A549 (cell line): Measurements from ENCODE around the gene CARS1. TPM values are rescaled to one million over a fixed set of nuclear protein-coding genes. Genes with fewer than 3 reads are reported as not detected.

Source experiments
- ATAC-seq, 2 experiments: fragments of 200-7000 bp in 1 of 2; fragments of >200 bp in 1 of 2; cut with Nextera tagmentation in 1 of 2; cut with Tn5 transposase in 1 of 2; 3 replicates each; pipeline versions ENCODE4 v1.8.0 to v1.9.1; 2018 to 2020; ENCODE audit warnings: mild to moderate bottlenecking in 1 of 2, moderate library complexity in 1 of 2
- CTCF ChIA-PET: fragments of 300-600 bp; sonication (Branson Sonifier 250); formaldehyde crosslinking; extraction: SDS; loops from one replicate; lab custom pipeline; 2021; ENCODE audit warnings: antibody characterized with exemption, inconsistent platforms; lab: Yijun Ruan, JAX
- POLR2A ChIA-PET: fragments of 350-600 bp; formaldehyde crosslinking; extraction: SDS; loops from one replicate; lab custom pipeline; 2021; ENCODE audit warnings: antibody characterized with exemption, inconsistent platforms; lab: Yijun Ruan, JAX
- DNase-seq, 2 experiments: peaks; one replicate each; pipeline versions ENCODE4 v3.0.0 to v3.0.0-alpha.2; 2011 to 2016; ENCODE audit warnings: low read depth in 1 of 2, low spot score in 1 of 2
- FAIRE-seq: peaks from 2 replicates; lab custom pipeline; 2011; peaks lifted over from hg19 to GRCh38; lab: Jason Lieb, UNC
- H3K27ac ChIP-seq, 2 experiments: fragments of >200 bp; sonication (Bioruptor Twin); formaldehyde crosslinking; 3 replicates each; pipeline ENCODE4 v1.5.1; 2016 to 2017
- H3K4me1 ChIP-seq: fragments of >200 bp; sonication (Bioruptor Twin); formaldehyde crosslinking; 3 replicates; pipeline ENCODE4 v1.6.1; 2016
- H3K4me2 ChIP-seq: fragments of >200 bp; sonication (Bioruptor Twin); formaldehyde crosslinking; 3 replicates; pipeline ENCODE4 v1.6.1; 2016
- H3K4me3 ChIP-seq: fragments of >200 bp; sonication (Bioruptor Twin); formaldehyde crosslinking; 3 replicates; pipeline ENCODE4 v1.5.1; 2016
- H3K9me3 ChIP-seq: fragments of >200 bp; sonication (Bioruptor Twin); formaldehyde crosslinking; 3 replicates; pipeline ENCODE4 v1.6.1; 2016
- CBX2 ChIP-seq: fragments of 200-600 bp; sonication (generic); IDR thresholded peaks from 2 replicates; pipeline ENCODE4 v1.6.1; 2016; ENCODE audit warnings: low read depth, mild to moderate bottlenecking, borderline replicate concordance
- CBX8 ChIP-seq: fragments of 200-600 bp; sonication (generic); IDR thresholded peaks from 2 replicates; pipeline ENCODE4 v1.6.1; 2016
- CHD2 ChIP-seq: fragments of 150-350 bp; IDR thresholded peaks from 2 replicates; pipeline ENCODE4 v1.6.1; 2014; ENCODE audit warnings: low read length; ENCODE audit not compliant: partially characterized antibody
- ESRRA ChIP-seq: fragments of 150-350 bp; IDR thresholded peaks from 2 replicates; pipeline ENCODE4 v1.6.1; 2014; ENCODE audit warnings: mild to moderate bottlenecking, low read length, borderline replicate concordance
- FOXS1 ChIP-seq: fragments of 250-450 bp; sonication (Bioruptor Pico); IDR thresholded peaks from 2 replicates; pipeline ENCODE4 v1.5.0; 2020; ENCODE audit warnings: mild to moderate bottlenecking, moderate library complexity
- HEYL ChIP-seq: fragments of 250-450 bp; sonication (Bioruptor Pico); IDR thresholded peaks from 2 replicates; pipeline ENCODE4 v1.8.0; 2021; ENCODE audit warnings: mild to moderate bottlenecking, moderate library complexity
- HOXA7 ChIP-seq: fragments of 250-450 bp; sonication (Bioruptor Pico); IDR thresholded peaks from 2 replicates; pipeline ENCODE4 v1.5.0; 2020; ENCODE audit warnings: mild to moderate bottlenecking, moderate library complexity
- JUN ChIP-seq, 2 experiments: fragments of >200 bp; sonication (Bioruptor Twin); formaldehyde crosslinking; IDR thresholded peaks; 2 replicates in 1 of 2; 3 replicates in 1 of 2; pipeline ENCODE4 v1.6.1; 2016 to 2017
- JUNB ChIP-seq: fragments of >200 bp; sonication (Bioruptor Twin); formaldehyde crosslinking; IDR thresholded peaks from 2 replicates; pipeline ENCODE4 v1.6.1; 2016
- KDM1A ChIP-seq: fragments of 200-600 bp; sonication (generic); IDR thresholded peaks from 2 replicates; pipeline ENCODE4 v1.6.1; 2016; ENCODE audit warnings: low read depth, mild to moderate bottlenecking
- MAFK ChIP-seq: fragments of 450-650 bp; IDR thresholded peaks from 2 replicates; pipeline ENCODE4 v1.6.1; 2014; ENCODE audit not compliant: partially characterized antibody
- MAZ ChIP-seq: fragments of 150-350 bp; IDR thresholded peaks from 2 replicates; pipeline ENCODE4 v1.6.1; 2014; ENCODE audit warnings: antibody characterized with exemption, low read depth, low read length, borderline replicate concordance
- MYC ChIP-seq: IDR thresholded peaks from 2 replicates; pipeline ENCODE4 v1.6.1; 2012; ENCODE audit warnings: mild to moderate bottlenecking, inconsistent platforms, low read length, improper control_type of control experiment, borderline replicate concordance
- NFE2L2 ChIP-seq: fragments of 150-350 bp; conservative IDR thresholded peaks from 2 replicates; pipeline ENCODE4 v1.6.1; 2014; ENCODE audit warnings: low read length
- NR3C1 ChIP-seq: fragments of >200 bp; sonication (Bioruptor Twin); formaldehyde crosslinking; IDR thresholded peaks from 3 replicates; pipeline ENCODE4 v1.6.1; 2017
- PHF8 ChIP-seq: fragments of 200-600 bp; sonication (generic); IDR thresholded peaks from 2 replicates; pipeline ENCODE4 v1.6.1; 2016; ENCODE audit warnings: low read depth, mild to moderate bottlenecking, antibody characterized with exemption, moderate library complexity, borderline replicate concordance
- RAD21 ChIP-seq, 2 experiments: fragments of >200 bp in 1 of 2; sonication (Bioruptor Twin) in 1 of 2; formaldehyde crosslinking in 1 of 2; IDR thresholded peaks in 1 of 2; conservative IDR thresholded peaks in 1 of 2; 2 replicates in 1 of 2; 3 replicates in 1 of 2; pipeline ENCODE4 v1.6.1; 2012 to 2018; ENCODE audit warnings: inconsistent platforms in 1 of 2
- RARB ChIP-seq: fragments of 250-450 bp; sonication (Bioruptor Pico); IDR thresholded peaks from 2 replicates; pipeline ENCODE4 v1.8.0; 2021; ENCODE audit warnings: mild to moderate bottlenecking, moderate library complexity
- RFX5 ChIP-seq: fragments of 450-650 bp; IDR thresholded peaks from 2 replicates; pipeline ENCODE4 v1.7.1; 2014; ENCODE audit warnings: antibody characterized with exemption, mild to moderate bottlenecking, moderate library complexity
- RNF2 ChIP-seq: fragments of 200-600 bp; sonication (generic); IDR thresholded peaks from 2 replicates; pipeline ENCODE4 v1.6.1; 2016; ENCODE audit warnings: low read depth, mild to moderate bottlenecking, antibody characterized with exemption, moderate library complexity, borderline replicate concordance
- SMC3 ChIP-seq: fragments of >200 bp; sonication (Bioruptor Twin); formaldehyde crosslinking; IDR thresholded peaks from 3 replicates; pipeline ENCODE4 v1.6.1; 2018; ENCODE audit warnings: inconsistent platforms
- ZNF302 ChIP-seq: fragments of 250-450 bp; sonication (Bioruptor Pico); IDR thresholded peaks from 2 replicates; pipeline ENCODE4 v1.9.0; 2021; ENCODE audit warnings: inconsistent platforms, mild to moderate bottlenecking, moderate library complexity
- ZSCAN20 ChIP-seq: fragments of 250-450 bp; sonication (Bioruptor Pico); IDR thresholded peaks from 2 replicates; pipeline ENCODE4 v1.8.0; 2022; ENCODE audit warnings: mild to moderate bottlenecking, moderate library complexity
- WGBS: methylation state at CpG from one replicate; pipeline ENCODE4 v1.1.6; 2017; ENCODE audit errors: missing lambda C conversion rate; 5-methylcytosine and 5-hydroxymethylcytosine counted together
- polyA plus RNA-seq, 4 experiments: library from polyadenylated mRNA; depleted of rRNA in 3 of 4; stranded (reverse); fragments of >200 nt; fragmentation: RNase III in 1 of 4; extraction: RNeasy Plus Mini Kit Qiagen cat#74134 plus additional on column Dnase treatment in 1 of 4; gene quantifications; 2 replicates in 3 of 4; 3 replicates in 1 of 4; pipeline ENCODE4 v1.2.3, GENCODE V29; 2011 to 2017
- TF ChIP-seq, protein P1 (sequence below): fragments of >200 bp; sonication (Bioruptor Twin); formaldehyde crosslinking; IDR thresholded peaks from 3 replicates; pipeline ENCODE4 v1.5.1; 2016
- TF ChIP-seq, protein P2 (sequence below): fragments of 250-450 bp; sonication (Bioruptor Pico); IDR thresholded peaks from 2 replicates; pipeline ENCODE4 v1.5.0; 2021; ENCODE audit warnings: mild to moderate bottlenecking, moderate library complexity, borderline replicate concordance

CARS1 gene
- polyA plus RNA-seq, 2 of the 4 experiments (the other 2 are of a cell fraction) = 52.7 to 130 TPM

DNA sequence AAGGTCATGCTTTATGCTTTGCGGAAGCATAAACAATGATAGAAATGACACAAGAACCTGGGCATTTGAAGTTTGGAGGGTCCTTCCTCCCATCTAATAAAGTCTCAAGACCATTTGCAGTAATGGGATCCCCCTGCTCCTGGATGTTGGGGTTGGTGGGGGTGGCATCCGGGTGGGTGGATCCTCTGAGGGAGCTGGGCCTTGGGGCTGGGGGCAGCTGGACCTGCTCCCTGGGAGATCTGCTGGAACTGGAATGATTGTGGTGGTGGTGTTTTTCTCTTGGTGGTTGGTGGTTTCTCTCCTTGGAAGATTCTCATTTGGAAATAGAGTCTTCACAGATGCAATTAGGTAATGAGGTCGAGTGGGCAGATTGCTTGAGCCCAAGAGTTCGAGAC is 62.9 kb downstream of the CARS1 start:
- Histone ChIP-seq H3K4me3 (no peak overlapping the region), H3K4me1 (peaks cover 16% of the 10 kb centered on the region), H3K4me2 (no peak overlapping the region), H3K9me3 (no peaks in the 10 kb centered on the region), H3K27ac (no peak overlapping the region)
- ChIA-PET POLR2A (no interaction called here), CTCF (interaction anchor here (0.8 to 2.2 kb wide), 5 partner anchors 21 to 97 kb away, joined by 3 to 7 read pairs (median 4); no protein-coding TSS in a partner anchor)
- TF ChIP-seq NR3C1 (no peak), ZSCAN20 (no peak), SMC3 (no peak)
- no peak for DNase-seq
- FAIRE-seq = no peak
- no peak for ATAC-seq
- WGBS = 76% methylated on average over 3 of the region's 4 CpGs

DNA sequence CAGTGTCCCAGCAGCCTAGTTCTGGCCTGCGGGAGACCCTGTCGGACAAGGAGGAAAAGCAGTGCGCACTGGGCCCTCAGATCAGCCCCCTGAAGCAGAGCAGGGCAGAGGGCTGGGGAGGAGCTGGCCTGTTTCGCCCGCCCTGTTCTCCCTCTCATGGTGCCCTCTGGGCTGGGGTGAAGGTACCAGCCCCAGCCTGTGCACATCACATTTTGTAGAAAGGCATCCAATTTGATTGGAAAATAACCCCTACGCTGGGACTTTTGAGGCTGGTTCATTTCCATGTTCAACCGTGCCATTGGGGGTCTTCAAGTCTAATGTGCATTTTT is 64.3 kb downstream of the CARS1 start:
- Histone ChIP-seq H3K27ac (peak overlapping the region; percentile 95 to 99), H3K4me2 (peak overlapping the region; percentile 87), H3K4me1 (peaks cover 29% of the 10 kb centered on the region), H3K4me3 (peak overlapping the region; percentile 68), H3K9me3 (no peaks in the 10 kb centered on the region)
- POLR2A ChIA-PET = interaction anchor here (0.6 kb wide), 1 partner anchor 64 kb away, joined by 4 read pairs; the partner anchor contains the start of gene PHLDA2
- FAIRE-seq (no peak), DNase-seq (peak in 1 of 2 experiments; percentile 51), ATAC-seq (peak; percentile 31 to 64)
- CTCF ChIA-PET = interaction anchor here (0.9 to 2.2 kb wide), 4 partner anchors 44 to 63 kb away, joined by 3 to 7 read pairs (median 4); no protein-coding TSS in a partner anchor
- TF ChIP-seq, protein P1, sequence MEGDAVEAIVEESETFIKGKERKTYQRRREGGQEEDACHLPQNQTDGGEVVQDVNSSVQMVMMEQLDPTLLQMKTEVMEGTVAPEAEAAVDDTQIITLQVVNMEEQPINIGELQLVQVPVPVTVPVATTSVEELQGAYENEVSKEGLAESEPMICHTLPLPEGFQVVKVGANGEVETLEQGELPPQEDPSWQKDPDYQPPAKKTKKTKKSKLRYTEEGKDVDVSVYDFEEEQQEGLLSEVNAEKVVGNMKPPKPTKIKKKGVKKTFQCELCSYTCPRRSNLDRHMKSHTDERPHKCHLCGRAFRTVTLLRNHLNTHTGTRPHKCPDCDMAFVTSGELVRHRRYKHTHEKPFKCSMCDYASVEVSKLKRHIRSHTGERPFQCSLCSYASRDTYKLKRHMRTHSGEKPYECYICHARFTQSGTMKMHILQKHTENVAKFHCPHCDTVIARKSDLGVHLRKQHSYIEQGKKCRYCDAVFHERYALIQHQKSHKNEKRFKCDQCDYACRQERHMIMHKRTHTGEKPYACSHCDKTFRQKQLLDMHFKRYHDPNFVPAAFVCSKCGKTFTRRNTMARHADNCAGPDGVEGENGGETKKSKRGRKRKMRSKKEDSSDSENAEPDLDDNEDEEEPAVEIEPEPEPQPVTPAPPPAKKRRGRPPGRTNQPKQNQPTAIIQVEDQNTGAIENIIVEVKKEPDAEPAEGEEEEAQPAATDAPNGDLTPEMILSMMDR = no peak
- no peak for TF ChIP-seq RARB (CRISPR knock-in tag)
- TF ChIP-seq, protein P2, sequence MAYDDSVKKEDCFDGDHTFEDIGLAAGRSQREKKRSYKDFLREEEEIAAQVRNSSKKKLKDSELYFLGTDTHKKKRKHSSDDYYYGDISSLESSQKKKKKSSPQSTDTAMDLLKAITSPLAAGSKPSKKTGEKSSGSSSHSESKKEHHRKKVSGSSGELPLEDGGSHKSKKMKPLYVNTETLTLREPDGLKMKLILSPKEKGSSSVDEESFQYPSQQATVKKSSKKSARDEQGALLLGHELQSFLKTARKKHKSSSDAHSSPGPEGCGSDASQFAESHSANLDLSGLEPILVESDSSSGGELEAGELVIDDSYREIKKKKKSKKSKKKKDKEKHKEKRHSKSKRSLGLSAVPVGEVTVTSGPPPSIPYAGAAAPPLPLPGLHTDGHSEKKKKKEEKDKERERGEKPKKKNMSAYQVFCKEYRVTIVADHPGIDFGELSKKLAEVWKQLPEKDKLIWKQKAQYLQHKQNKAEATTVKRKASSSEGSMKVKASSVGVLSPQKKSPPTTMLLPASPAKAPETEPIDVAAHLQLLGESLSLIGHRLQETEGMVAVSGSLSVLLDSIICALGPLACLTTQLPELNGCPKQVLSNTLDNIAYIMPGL (CRISPR knock-in tag) = no peak
- TF ChIP-seq ESRRA = no peak
- no peak for TF ChIP-seq KDM1A
- TF ChIP-seq RFX5 = no peak
- TF ChIP-seq RAD21 (conservative IDR thresholded peaks at IDR 0.05 in 1 of 2, IDR thresholded peaks at IDR 0.05 in 1 of 2) = no peak
- TF ChIP-seq HEYL = no peak
- no peak for TF ChIP-seq JUNB
- TF ChIP-seq ZNF302 (CRISPR knock-in tag) = no peak
- WGBS = 44% methylated on average over 7 of the region's 7 CpGs

DNA sequence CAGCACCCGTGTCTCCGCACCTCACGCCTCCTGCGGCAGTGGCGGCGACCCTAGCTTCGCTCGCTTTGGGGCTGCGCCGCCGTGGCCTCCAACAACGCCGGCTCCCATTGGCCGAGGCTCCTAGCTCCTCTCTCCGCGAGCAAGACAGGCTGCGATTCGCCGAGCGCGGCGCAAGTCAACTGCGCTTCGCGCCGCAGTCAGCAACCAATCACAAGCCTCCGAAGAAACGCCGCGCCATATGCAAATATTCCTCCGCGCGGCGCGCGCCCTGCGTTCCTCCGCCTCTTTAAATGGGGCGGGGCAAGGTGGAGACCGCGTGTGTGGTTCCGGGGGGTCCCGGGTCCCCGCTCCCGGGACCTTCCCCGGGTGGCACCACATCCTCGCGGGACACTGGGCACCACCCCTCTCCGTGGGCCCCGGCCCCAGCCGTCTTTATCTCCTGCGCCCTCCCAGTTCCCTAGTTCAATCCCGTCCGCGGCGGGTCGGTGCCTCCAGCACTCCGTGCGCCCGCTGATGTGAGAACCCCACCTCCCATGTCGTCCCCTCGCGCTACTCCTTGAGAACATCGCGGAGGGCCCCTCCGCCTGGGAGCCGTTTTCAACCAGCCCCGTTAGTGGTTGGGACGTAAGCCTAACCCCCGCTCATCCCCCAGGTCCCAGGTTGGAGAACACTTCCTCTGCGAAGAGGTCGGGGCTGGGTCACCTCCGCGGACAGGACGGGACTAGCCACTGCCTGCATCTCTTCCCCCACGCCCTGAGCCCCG is 64.8 kb downstream of the CARS1 start, which contains the start of gene NAP1L4:
NAP1L4 (minus strand) TSS at position 96 of the 763 bp plus-strand sequence. CDS start 13,109 bp downstream, outside the sequence.
- Histone ChIP-seq H3K4me2 (peak within 1 kb of the TSS; percentile 96), H3K9me3 (no peaks in the 10 kb centered on the region), H3K4me1 (peaks cover 32% of the 10 kb centered on the region), H3K27ac (peak within 1 kb of the TSS; percentile 95 to 99), H3K4me3 (peak within 1 kb of the TSS; percentile 68)
- DNase-seq (peak; percentile 98 to 100), ATAC-seq (peak; percentile 90 to 93), FAIRE-seq (no peak)
- 5% methylated on average over 17 of the region's 77 CpGs for WGBS
- ChIA-PET POLR2A (interaction anchor here (0.7 to 1.0 kb wide), 13 partner anchors 8 to 65 kb away, joined by 3 to 11 read pairs (median 3); partner anchors contain the start of genes CARS1 and PHLDA2), CTCF (interaction anchor here (1.0 to 1.6 kb wide), 4 partner anchors 10 to 99 kb away, joined by 3 to 4 read pairs (median 4); no protein-coding TSS in a partner anchor)
- TF ChIP-seq JUN (IDR thresholded peaks at IDR 0.05) (peak; percentile 9 to 83; a peak in 1 of 5 replicates), MYC (peak; percentile 76; the same call in 1 of the 2 replicates), RFX5 (peak; percentile 35; the same call in 1 of the 2 replicates), CBX2 (no peak), ZSCAN20 (no peak), NFE2L2 (no peak), PHF8 (peak; percentile 85; the same call in 1 of the 2 replicates), CBX8 (no peak), NR3C1 (no peak), RNF2 (no peak), MAFK (peak; percentile 62), HOXA7 (CRISPR knock-in tag) (no peak), FOXS1 (no peak), MAZ (no peak), CHD2 (no peak), ESRRA (no peak), HEYL (no peak)
- TF ChIP-seq, protein P2 (CRISPR knock-in tag) = no peak
